Brain microvascular endothelial cell (primary cell): ENCODE measurements around the gene TCF19.
A peak's percentile ranks its signal among the peaks of the same experiment; 100 is the strongest.

Experiments used
- DNase-seq: peaks from one replicate; pipeline ENCODE4 v3.0.0-alpha.2; 2020
- H3K27ac ChIP-seq: fragments of 250-450 bp; sonication (Bioruptor Pico); 2 replicates; pipeline ENCODE4 v1.5.1; 2020; ENCODE audit warnings: mild to moderate bottlenecking, moderate library complexity
- H3K27me3 ChIP-seq: fragments of 250-450 bp; sonication (Bioruptor Pico); replicated peaks from 2 replicates; pipeline ENCODE4 v1.5.1; 2020; ENCODE audit warnings: mild to moderate bottlenecking
- H3K36me3 ChIP-seq: fragments of 250-450 bp; sonication (Bioruptor Pico); replicated peaks from 2 replicates; pipeline ENCODE4 v1.5.1; 2020; ENCODE audit warnings: mild to moderate bottlenecking
- H3K4me3 ChIP-seq: 2 replicates; pipeline ENCODE4 v1.5.1; 2011; ENCODE audit warnings: low read depth, mild to moderate bottlenecking, control low read depth, low read length, moderate library complexity
- in situ Hi-C: cut with HindIII; loops from 2 replicates; pipeline ENCODE4 v1.10.0; 2017; ENCODE audit warnings: low sequenced_read_pairs, low pct_ligation_motif_present
- TF ChIP-seq, protein P1 (sequence below): IDR thresholded peaks from 2 replicates; pipeline ENCODE4 v1.5.1; 2011; ENCODE audit warnings: low read depth, mild to moderate bottlenecking, moderate library complexity, low read length, control low read depth, inconsistent platforms; ENCODE audit errors: missing control alignments

The TCF19 gene

DNA sequence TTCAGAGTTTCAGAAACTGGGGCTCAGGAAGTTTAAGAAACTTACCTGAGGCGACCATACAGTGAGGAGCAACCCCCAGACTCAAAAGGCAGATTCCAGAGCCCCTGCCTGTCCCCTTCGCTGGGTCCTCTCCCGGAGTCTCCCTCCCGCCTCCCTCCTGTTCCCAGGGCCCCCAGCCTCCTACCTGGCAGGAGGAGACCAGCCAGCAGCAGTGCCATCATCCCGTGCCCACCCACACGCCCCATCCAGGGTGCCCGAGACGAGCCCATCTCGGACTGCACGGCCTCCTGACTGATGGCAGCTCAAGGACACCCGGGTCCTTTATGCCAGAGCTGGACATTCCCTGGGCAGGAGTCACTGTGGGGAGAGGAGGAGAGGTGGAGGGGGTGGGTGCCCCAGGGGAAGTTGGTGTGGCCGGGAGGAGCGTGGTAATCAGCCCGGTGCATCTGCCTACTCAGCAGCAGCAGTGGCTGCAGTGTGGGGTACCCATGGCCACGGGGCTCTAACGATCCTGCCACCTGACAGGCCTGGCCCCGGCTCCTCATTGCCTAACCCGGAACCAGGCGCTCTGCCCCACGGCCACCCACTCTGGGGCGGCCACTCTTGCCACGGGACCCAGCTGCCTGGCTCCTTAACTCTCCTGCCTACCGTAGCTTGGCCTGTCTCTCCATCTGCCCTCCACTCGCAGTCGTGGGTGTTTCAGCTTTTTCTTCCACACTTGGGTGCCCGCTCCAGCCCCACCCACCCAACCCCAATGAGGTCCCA, 38.1 kb upstream of the TCF19 start, which contains the start of gene CDSN:
Gene CDSN (minus strand): TSS at position 296 of the 765 bp plus-strand sequence. CDS start 27 bp downstream, at position 269.
- TF ChIP-seq, protein P1, sequence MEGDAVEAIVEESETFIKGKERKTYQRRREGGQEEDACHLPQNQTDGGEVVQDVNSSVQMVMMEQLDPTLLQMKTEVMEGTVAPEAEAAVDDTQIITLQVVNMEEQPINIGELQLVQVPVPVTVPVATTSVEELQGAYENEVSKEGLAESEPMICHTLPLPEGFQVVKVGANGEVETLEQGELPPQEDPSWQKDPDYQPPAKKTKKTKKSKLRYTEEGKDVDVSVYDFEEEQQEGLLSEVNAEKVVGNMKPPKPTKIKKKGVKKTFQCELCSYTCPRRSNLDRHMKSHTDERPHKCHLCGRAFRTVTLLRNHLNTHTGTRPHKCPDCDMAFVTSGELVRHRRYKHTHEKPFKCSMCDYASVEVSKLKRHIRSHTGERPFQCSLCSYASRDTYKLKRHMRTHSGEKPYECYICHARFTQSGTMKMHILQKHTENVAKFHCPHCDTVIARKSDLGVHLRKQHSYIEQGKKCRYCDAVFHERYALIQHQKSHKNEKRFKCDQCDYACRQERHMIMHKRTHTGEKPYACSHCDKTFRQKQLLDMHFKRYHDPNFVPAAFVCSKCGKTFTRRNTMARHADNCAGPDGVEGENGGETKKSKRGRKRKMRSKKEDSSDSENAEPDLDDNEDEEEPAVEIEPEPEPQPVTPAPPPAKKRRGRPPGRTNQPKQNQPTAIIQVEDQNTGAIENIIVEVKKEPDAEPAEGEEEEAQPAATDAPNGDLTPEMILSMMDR, result no peak
- Histone ChIP-seq H3K27ac (no peak within 1 kb of the TSS), H3K27me3 (no peaks in the 10 kb centered on the region), H3K4me3 (no peak within 1 kb of the TSS), H3K36me3 (no peaks in the 10 kb centered on the region)
- in situ Hi-C loops, result no loop called here
- DNase-seq, result no peak

DNA sequence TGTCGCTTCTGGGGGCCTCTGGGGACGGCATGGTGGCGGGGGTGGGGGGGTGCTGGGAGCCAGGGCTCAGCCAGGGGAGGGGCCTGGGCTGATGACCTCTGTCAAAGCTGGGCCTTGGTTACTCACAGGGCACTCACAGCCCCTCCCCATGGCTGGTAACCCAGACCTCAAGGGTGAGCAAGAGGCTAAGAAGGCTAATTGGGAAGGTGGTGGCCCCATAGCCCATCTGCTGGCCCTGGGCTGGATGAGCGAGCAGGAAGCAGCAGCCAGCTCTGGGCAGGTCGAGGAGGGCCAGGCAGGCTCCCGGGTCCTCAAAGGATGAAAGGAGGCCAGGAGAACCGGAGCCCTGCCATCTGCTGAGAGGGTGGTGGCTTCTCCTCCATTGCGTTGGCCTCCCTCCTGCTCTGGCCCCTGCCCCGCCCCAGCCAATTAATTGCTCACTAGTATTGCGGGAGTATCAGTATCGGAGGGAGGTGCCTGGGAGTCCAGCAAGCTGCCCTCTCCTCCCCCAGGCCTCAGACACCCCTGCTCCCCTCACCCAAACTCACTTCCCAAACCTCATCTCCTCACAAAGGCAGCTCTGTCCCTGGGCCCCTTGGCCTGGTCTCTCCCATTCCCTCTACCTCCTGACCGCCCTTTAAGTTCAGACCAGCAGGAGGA, 37.1 kb upstream of the TCF19 start:
- no peak overlapping the region for H3K4me3 ChIP-seq
- no peak for DNase-seq
- in situ Hi-C loops, result no loop called here

DNA sequence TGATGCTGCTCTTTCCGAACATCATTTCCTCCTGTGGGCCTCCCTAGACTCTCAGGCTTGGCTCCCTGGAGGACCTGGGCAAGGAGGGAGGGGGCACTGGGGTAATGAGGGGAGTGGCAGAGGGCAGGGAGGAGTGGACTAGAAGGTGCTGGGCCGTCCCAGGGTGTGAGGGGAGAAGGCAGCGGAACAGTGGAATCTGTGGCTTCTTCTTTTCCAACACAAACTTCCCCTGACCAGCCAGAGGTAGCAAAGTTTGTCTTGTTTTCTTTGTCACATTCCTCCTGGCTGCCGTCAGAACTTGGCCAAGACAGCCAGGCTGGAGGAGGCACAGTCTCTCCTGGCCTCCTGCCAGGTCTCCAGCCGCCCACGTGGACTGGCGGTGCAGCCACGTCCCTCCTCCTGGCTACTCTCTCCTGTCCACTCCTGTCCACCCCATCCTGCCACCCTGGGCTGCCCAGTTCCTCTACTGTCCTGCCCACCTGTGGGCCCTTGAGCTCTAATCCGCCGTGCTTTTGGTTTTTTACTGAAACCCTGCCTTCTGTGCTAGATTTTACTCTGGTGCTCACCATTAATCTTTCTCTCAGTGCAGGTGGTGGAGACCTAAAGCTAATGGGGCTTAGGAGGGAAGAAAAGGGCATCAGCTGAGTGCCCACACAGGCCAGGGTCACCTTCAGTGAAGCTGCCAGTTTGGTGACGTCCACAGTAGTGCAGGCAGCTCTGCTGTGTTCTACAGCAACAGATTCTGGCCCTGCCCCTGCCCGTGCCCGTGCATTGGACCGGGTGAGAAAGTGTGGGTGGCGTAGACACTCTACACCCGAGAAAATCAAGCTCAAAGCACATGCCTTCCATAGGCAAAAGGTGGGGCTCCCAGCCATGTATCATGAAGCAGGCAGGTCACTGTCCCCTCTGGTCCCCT, 35.3 kb upstream of the TCF19 start:
- no peaks in the 10 kb centered on the region for H3K36me3 ChIP-seq
- in situ Hi-C loops, result no loop called here
- peak overlapping the region; percentile 66 for H3K27ac ChIP-seq
- no peak overlapping the region for H3K4me3 ChIP-seq
- no peaks in the 10 kb centered on the region for H3K27me3 ChIP-seq
- peak; percentile 90 for DNase-seq
- TF ChIP-seq, protein P1, result no peak

More for the DNA sequence above, 37.1 kb upstream of the TCF19 start:
- H3K27ac ChIP-seq, result no peak overlapping the region
- H3K36me3 ChIP-seq, result no peaks in the 10 kb centered on the region
- no peaks in the 10 kb centered on the region for H3K27me3 ChIP-seq
- TF ChIP-seq, protein P1, result no peak

DNA sequence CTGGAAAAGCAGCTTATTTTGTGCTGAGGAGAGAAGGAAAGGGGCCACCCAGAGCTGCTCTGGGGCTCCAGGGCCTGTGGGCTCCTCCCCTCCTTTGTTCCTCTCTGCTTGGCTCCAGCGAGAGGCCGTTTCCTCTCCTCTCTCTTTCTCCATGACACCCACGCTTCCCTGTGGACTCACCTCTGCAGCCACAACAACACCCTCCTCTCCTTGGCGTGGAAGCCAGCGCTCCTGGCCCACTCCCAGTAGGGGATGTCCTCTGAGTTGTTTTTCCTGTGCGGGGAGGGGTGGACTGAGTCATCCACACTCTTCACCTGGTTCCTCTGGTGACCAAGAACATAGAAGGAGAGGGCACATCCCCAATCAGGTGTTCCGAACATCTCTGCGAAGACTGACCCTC, 33.2 kb upstream of the TCF19 start:
- Histone ChIP-seq H3K27me3 (peaks cover 4% of the 10 kb centered on the region), H3K36me3 (no peaks in the 10 kb centered on the region), H3K4me3 (no peak overlapping the region), H3K27ac (no peak overlapping the region)
- DNase-seq, result peak; percentile 14
- in situ Hi-C loops, result no loop called here
- TF ChIP-seq, protein P1, result no peak

DNA sequence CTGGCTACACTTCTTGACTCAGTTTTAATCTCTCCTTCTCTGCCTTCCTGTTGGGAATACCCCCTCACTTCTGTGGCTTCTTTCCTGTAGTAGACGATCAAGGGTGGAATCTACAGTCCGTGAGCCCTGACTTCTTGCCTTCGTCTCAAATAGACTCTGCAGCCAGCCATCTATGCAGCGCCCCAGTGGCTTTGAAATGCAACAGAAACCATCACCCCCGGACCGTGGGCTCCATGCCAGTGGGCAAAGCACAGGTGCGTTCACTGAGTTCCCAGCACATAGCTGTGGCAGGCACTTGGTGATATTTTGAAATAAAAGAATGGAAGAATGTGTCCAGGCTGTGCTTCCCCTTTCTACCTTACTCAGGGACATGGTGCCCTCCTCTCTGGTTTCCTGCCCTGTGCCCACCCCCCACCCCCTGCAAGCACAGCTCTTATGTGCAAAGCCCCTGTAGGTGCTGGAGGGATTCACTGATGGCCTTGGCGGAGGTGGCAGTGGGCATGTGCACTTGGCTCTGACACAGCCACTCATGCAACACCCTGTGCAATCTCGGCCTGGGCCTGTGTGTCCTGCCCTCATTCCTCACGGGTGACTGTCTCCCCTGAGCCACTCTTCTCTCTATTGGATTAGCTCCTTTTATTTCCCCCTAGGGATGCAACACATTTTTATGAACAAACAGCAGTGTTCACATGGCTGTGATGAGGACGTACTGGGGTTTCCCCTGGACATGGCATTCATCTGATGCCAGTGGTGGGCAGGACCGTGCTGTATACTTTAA, 32.6 kb upstream of the TCF19 start:
- peak; percentile 55 for DNase-seq
- Histone ChIP-seq H3K27me3 (peaks cover 4% of the 10 kb centered on the region), H3K36me3 (no peaks in the 10 kb centered on the region), H3K4me3 (no peak overlapping the region), H3K27ac (no peak overlapping the region)
- in situ Hi-C loops, result no loop called here
- TF ChIP-seq, protein P1, result no peak
